Stimulated activated CD8-positive, alpha-beta memory T cell treated with anti-CD3 and anti-CD28 coated beads, Interleukin-15, amount 100 ng/mL, for 48 hours (primary cell): ENCODE data around the gene FAM107B.

Experiments
- DNase-seq, 2 donors: peaks; one replicate each; pipeline ENCODE4 v3.0.0-alpha.2; 2020; ENCODE audit warnings: low read depth in 2 of 2

Gene FAM107B

DNA sequence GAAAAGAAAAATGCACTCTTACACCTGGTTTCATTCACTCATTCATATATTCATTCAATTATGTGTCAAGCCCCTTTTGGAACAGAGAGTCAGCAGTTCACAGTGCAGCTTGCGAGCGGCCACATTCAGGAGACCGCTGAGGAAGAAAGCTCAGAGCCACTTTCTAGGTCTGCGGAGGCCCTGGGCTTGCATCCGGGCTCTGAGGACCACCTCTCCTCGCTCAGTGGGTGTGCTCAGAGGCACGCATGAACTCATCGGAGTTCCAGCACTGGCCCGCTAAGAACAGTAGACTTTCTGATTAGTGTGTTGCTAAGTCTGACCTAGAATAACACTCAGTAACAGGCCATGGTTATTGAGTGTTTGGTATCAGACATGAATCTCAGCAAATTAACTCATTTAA lies 1.8 kb upstream of the FAM107B start:
- DNase-seq = no peak

GRCh38 chr10:14775656-14776055 lies 959 bp upstream of the FAM107B start:
- no peak for DNase-seq

DNA sequence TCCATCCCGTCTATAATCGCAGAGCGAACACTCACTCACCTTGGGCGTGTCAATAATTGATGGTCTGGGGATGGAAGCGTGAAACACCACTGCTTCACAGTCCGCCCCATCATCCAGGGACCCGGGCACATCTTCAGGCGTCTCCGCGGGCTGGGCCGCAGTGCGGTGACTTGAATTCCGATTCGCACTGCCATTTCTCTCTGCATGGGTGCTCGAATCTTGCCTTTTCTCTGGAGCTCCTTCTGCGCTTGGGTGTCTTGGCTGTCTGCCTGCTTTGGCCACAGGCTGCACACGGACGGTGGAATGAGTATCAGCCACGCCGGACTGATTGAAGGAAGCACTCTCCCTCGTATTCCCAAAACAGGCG lies 500 bp downstream of the FAM107B start:
- no peak for DNase-seq

GRCh38 chr10:14773551-14774213 lies 1.0 kb downstream of the FAM107B start:
- no peak for DNase-seq

GRCh38 chr10:14772399-14772798 lies 2.3 kb downstream of the FAM107B start:
- DNase-seq = no peak

- DNase-seq = no peak
Observed at GRCh38 chr10:14770927-14771326, 3.8 kb downstream of the FAM107B start.

- no peak for DNase-seq
Observed at GRCh38 chr10:14761372-14761771, 13.3 kb downstream of the FAM107B start.

DNA sequence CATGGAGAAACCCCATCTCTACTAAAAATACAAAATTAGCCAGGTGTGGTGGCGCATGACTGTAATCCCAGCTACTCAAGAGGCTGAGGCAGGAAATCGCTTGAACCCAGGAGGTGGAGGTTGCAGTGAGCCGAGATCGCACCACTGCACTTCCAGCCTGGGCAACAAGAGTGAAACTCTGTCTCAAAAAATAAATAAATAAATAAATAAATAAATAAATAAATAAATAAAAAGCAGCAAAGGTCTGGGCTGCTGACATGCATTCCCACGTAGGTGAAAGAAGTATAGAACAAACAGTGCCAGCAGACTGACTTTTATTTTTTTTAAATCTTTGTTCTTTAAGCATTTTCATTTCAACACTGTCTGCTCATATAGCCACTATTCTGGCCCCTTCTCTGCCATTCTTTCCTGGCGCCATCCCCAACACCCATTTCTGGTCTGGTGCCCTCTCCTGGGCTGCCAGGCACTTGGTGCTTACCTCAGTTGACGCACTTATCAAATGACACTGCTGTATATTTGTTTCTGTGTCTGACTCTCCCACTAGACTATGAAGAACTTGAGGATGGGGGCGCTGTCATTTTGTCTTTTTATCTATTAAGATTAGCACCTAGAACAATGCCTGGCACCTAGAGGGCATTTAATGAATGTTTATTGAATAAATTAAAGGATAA lies 15.6 kb downstream of the FAM107B start:
- no peak for DNase-seq

GRCh38 chr10:14758451-14758850 lies 16.2 kb downstream of the FAM107B start:
- no peak for DNase-seq

- DNase-seq = no peak
Observed at GRCh38 chr10:14757986-14758385, 16.7 kb downstream of the FAM107B start.

DNA sequence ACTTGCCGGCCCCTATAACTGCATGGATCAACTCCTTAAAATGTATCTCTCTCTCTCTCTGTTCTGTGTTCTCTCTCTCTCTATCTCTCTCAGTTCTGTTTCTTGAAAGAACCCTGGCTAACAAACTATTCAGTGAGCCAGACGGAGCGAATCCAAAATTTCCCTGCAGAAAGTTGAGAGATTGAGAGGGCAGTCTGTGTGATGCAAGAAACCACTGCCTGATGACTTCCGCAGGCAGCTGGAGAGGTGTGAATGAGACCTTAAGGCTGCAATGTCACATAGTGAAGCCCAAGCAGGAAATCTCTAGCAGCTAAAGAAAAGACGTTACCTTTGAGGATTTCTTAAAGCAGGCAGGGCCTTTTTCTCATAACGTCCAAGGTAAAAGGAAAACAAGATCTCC lies 17.3 kb downstream of the FAM107B start:
- DNase-seq = no peak

GRCh38 chr10:14753441-14753840 lies 21.3 kb downstream of the FAM107B start:
- no peak for DNase-seq

GRCh38 chr10:14751921-14752320 lies 22.8 kb downstream of the FAM107B start:
- DNase-seq = no peak

GRCh38 chr10:14751014-14751896 lies 23.4 kb downstream of the FAM107B start:
- DNase-seq = no peak

DNA sequence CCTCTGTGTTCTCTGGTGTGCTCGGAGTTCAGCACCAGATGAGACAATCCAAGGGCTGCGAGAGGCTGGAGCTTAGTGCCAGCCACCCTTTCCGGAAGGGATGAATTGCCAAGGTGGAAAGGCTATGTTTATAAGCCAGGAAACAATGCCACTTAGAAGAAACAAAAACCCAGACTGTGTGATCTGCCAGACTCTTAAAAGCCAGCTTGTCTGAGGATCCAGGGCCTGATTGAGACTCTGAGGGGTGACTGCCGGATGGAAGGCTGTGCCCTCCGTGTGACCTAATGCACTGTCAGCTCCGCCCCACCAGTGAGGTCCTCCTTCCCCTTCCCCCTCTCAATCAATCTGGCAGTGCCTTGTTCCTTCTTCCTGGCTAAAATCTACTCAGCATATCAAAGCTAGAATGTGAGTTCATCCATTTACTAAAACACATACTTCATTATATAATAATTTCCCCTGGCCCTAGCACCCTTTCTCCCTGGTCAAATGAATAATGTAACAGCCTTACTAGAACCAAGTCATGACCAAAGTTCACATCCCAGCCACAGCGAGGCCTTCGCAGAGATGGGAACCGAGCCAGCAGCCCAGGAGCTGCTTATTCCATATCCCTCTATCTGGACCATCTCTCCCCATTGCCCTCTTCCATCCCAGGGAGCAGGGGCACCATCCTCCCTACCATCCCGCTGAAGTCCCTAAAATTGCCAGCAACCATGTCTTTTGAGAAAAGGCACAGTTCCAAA lies 25.5 kb downstream of the FAM107B start:
- no peak for DNase-seq

DNA sequence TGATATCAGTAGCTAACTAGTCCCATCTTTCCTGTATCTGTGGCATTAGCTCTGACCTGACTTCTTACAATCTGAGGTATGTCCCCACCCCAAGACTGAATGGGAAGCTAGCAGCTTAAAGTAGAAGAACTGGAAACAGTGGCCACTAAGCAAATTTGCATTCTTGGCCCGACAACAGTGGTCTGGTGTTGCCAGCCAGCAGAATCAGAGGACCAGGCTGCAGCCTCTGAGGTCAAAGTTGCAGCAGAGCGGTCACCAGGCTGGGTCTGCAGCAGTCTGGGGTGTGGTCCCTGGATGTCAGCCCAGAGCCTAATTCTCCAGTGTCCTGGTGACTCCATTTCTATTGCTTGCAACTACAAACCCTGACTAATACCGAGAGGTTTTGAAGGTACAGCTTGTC lies 26.3 kb downstream of the FAM107B start:
- no peak for DNase-seq

DNA sequence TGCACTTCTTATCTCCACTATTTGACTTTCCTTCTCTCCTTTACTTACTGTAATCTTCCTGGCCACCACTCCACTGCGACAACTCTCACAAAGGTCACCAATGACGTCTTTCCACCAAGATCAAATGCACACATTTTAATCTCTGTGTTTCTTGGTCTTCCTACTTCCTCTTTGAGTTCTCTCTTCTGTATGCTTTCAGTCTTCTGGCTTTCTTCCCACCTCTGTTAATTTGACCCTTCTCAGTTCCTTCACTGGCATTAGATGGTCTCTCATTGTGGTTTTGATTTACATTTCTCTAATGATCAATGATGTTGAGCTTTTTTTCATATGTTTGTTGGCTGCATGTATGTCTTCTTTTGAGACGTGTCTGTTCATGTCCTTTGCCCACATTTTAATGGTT lies 31.9 kb downstream of the FAM107B start:
- DNase-seq = no peak

- no peak for DNase-seq
Observed at GRCh38 chr10:14742382-14742781, 32.3 kb downstream of the FAM107B start.

- DNase-seq = no peak
Observed at GRCh38 chr10:14740684-14741247, 33.9 kb downstream of the FAM107B start.

GRCh38 chr10:14737808-14738545 lies 36.7 kb downstream of the FAM107B start:
- no peak for DNase-seq

DNA sequence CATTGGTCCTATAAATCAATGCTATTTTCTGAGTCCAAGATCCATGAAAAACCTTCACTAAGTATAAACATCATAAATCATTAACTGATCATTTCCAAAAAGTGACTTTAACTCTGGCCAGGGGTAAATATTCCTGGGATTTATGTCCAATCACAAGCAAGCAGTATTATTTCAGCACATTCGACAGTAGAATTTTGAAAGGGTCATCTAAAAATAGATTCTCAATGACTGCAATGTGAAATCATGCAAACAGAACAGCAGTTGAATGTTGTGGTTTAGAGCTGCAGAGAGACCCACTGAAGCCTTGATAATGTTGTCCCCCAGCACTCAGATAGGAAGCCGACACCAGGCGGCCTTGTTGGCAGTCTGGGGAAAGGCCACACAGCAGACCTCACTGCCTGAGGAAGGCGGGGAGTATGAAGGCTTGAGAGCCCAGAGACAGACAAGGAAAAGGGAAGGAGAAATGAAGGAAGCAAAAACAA lies 38.1 kb downstream of the FAM107B start:
- DNase-seq = no peak
